NCI-H2029 (cell line): ENCODE results near the gene CFAP65.

Source experiments
- DNase-seq: peaks from one replicate; lab custom pipeline; 2025; lab: John Stamatoyannopoulos, UW

CFAP65 gene

DNA sequence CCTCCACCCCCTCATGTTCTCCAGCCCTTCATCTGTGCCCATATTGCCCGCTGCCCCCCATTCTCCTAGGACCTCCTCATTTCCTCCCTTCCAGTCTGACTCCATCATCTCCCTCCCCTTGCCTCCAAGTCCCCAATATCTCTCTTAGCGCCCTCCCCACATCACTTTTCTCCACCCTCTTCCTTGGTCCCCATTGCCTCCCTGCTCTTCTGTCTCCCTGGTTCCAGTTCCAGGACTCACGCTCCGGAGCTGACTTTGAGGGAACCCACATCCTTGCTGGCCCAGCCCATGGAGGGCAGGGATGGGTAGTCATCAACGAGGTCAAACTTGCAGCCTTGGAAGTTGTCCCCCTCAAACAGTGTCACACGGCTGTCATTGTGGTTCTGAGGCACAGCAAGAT is 50.7 kb downstream of the CFAP65 start:
- DNase-seq: no peak

DNA sequence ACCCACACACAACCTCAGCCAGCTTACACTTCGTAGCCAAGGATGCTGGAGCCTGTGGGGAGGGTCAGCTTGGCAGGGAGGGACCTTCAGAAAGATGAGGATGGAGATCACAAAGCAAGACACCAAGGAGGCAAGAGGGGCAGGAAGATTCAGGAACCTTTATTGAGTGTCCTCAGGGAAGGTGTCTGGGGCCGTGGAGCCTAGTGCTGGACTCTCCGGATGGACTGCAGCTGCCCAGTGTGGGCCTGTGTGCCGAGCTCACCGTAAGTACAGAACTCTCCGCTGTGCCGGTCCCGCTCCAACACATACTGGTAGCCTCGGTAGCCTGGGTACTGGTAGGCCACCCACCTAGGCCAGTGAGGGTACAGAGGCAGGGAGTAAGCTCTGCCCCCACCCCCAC is 51.3 kb downstream of the CFAP65 start:
- DNase-seq: no peak

DNA sequence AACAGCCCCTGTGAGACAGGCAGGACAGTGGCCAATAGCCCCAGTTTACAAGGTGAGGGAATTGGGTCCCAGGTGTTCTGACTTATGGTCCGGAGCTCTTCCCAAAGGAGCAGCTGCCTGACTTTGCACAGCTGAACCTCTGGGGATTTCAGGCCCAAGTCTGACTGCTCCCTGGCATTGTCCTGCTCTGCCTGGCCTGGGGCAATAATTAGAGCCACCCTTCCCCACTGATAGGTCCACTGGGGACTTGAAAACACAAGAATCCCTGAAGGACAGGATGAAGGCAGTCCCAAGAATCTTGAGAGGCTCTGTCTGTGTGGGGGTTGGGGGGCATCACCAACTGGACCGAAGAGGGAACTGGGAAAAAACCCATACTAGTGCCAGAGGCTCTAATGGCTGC is 52.7 kb downstream of the CFAP65 start:
- no peak for DNase-seq

DNA sequence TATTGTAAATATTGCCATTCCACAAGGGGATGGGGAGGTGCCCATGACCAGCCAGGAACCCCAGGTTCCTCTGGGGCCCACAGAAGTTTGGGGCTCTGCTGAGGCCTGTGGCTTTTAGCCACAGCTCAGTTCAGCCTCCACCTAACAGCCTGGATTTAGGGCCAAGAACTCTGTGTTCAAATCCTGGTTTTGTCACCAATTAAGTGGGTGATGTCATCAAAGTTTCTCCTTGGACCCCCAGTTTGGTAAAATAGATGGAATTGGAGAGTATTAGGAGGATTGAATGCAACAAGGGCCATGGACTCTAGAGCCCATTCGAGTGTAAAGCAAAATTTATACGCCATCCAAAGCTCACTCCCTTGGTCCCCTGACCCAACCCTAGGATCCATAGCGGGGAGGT is 53.2 kb downstream of the CFAP65 start:
- DNase-seq: no peak

DNA sequence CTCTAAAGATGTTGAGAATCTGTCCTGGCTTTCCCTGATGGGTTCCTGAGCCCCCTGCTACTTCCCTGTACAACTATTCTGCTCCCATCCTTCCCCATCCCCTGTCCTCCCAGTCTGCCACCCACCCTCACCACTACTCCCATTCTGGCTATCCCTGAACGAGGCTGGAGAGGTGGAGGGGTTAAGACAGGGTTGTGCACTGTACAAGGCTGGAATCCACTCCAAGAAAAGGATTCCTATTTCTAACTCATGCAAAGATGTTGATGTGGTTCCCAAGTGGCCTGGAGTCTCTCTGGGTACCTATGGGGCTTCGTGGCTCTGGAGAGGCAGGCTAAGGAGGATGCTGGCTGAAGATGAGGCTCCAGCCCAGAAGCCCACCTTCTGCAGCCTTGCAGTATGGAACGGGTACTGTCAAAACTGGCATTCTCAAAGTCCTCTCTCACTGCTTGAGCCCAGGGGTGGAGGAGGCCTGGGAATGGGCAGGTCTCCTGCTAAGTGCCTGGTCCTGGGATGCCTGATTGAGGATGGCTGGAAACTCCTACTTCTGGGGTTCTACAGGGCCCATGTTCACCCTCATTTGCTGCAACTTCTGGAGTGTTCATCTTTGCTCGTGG is 55.1 kb downstream of the CFAP65 start:
- no peak for DNase-seq

DNA sequence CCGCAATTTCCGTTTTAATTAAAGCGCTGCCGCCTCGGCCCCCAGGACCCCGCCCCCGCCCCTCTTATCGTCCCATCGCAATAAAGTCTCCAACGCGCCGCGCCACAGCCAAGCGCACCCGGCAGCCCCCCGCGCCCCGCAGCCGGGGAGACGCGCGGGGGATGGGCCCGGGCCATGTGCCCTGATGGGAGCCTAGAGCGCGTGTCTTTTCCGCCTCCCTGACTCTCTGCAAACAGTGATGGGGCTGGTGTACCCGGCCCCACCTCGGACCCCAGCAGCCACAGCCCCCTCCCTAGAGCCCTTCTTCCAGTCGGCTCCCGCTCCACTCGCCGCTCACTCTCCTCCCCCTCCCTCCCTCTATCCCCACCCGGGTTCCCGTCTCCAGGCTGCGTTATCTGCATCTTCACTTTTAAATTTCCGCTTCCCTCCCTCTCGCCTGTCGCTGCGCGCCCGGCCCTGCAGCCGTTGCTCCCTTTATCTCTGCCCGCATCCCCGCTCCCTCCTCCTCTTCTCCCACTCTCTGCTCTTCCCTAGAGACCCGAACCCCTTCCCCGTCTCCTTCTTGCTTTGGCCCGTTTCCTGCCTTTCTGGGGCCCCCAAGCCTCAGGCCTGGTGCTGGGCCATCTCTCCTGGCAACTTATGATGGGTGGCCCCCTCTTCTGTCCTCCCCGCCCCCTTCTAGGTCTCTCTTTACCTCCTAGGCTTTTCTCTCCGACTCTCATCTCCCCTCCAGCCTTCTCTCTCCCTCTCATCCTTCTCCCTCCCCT is 55.8 kb downstream of the CFAP65 start:
- no peak for DNase-seq

DNA sequence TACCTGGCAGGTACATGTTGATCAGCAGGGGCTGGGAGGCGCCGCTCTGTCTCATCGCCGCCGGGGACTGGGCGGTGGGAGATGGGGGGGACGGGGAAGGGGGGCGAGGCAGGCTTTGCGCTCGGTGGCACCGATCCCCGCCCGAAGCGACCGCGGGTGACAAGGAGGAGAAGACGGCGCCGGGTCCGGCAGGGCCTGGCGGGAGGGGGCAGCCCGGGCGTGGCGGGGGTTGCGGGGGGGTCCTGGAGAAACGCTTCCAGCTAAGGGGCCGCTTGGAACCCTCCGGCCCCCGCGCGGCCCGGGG is 56.3 kb downstream of the CFAP65 start, which contains the start of gene FEV:
TSS of gene FEV (minus strand) at position 164 of the 304 bp plus-strand sequence. CDS start at position 55, 109 bp downstream.
- no peak for DNase-seq

DNA sequence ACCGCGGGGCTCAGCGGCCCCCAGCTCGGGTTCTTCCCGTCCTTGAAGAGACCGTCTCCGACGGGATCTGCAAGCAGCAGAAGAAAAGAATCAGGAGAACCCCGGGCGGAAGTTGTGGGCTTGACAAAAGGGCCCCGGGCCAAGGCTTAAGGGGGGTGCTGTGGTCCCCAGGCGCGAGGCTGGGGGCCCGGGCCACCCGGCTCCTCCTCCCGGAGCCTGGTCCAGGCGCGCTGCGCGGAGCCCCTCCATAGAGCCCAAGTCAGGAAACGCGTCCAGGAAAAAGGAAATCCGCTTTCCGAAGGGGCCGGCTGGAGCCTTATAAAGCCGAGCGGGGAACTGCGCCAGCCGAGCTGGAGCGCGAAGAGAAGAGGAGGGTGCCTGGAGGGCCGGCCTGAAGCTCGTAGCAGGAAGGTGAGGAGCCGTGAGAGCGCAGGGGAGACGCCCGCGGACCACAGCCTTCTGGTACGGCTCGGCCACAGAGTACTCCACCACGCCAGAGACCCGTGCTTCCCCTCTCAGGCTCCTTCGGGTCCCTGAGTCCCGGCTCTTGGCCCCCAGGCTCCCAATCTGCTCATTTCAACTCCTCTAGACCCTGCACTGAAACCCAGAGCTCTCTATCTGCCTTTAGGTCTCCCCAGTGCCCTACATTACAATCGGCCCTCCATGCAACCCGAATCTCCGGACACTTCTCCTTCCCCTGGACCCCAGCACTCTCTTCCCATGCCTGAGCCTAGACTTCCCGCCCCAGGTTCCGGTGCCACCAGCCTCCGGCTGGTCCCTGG is 56.9 kb downstream of the CFAP65 start:
- no peak for DNase-seq

DNA sequence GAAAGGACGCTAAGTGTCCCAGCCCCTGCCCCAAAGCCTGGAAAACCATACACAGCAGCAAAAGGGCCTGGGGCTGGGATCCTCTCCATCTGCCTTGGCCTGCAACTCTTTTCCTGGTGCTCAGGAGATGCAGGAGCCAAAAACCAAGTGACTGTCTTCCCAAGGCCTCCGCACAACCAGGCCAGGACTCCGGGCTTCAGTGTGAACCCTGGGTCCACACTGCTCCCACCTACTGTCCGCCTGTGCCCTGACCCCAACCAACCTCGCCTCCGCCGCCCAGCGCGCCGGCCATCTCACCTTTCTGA is 57.4 kb downstream of the CFAP65 start:
- no peak for DNase-seq

DNA sequence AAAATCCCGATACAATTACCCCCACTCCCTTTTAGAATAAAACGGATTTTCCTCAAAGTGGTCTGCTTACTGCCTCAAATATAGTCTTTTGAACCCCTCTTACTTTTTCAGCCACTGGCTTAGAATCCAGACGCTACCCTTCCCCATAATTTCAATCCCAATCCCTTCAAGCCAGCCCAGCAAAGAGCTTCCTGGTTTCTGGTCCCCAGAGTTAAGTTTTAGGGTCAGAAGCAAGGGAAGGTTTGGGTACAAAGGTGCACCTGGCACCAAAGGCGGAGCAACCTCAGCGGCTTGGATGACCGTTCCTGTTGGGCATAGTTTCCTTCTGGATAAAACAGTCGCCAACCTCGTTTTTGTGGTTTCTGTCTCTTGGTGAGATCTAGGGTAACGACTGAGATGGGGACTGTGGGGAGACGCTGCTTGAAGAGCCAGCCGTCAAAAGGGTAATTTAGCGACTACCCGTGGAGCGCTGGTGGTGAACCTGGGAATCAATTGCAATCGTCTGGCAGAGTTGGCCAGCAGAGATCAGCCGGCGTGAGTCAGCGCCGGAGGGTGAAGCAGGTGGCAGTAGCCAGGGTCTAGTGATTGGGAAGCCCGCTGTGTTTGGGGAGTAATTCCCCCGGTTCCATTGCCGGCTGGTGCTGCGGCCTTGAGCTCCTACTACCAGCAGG is 57.9 kb downstream of the CFAP65 start:
- DNase-seq: no peak

DNA sequence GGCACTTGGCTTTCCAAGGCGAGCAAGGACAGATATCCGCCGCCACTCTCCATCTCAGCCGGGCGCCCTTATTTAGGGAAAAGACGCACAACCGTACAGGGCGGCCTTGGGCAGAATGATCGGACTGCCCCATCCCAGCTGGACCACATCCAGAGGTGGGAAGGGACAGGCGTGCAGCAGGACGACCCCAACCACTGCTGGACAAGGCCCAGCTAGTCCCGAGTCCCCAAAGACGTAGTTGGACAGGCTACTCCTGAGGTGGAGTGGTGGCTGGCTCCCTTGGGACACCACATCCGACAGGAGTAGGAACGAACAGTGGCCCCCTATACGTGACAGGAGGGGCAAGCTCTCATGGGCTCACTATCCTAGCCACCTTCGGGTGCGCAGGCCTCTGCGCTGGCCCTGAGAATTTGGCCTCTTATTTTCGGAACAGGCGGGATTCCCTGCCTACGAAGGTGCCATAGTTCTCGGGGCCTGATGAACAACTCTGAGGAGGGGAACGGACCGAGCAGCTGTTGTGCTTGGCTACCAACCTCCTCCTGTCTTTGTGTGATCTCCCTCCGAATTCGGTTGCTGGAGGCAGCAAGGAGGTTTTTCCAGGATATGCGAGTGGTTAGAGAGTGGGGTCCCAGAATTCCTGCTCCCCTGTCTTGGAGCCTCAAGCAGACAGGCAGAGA is 58.6 kb downstream of the CFAP65 start:
- no peak for DNase-seq

DNA sequence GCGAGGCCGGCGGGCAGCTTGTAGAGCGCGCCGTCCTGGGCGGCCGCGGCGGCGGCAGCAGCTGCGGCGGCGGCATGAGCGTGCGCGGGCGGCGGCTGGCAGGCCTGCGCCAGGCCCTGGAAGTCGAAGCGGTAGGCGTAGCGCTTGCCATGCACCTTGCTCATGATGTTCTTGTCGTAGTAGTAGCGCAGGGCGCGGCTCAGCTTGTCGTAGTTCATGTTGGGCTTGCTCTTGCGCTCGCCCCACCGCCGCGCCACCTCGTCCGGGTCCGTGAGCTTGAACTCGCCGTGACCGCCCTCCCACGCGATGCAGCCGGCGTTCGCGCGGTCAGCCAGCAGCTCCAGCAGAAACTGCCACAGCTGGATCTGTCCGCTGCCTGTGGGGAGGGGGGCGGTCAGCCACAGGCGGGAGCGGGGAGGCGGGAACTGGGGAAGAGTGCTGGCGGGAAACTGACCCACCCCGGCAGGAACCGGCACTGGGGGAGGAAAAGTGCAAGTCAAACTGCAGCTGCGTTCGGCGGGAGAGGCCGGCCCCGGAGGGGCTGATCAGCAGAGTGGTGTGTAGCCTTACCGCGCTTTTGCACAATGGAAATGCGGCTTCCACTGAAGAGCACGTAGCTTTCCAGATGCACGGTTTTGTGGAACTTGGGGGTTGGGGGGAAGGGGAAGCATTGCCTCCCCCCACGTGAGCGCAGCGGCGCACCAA is 59.3 kb downstream of the CFAP65 start:
- DNase-seq: no peak

DNA sequence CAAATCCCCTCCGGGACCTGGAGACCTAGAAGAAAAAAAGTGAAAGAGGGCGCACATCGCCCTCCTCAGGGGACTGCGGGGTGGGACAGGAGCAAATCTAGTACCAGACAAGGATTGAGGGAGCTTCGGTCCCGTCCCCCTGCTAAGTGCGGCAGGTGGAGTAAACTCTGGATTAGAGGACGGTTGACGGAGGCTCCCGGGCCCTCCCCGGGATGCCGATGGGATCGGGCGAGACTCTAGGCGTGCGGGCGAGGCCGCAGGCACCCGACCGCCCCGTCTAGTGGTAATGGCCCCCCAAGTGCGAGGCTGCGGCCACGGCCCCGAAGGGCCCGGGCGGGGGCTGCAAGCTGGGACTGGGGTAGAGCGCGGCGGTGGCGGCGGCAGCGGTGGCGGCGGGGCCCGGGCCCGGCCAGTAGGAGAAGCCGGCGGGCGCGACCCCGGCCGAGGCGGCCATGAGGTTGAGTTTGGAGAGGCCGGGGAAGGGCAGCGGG is 59.9 kb downstream of the CFAP65 start:
- DNase-seq: no peak

DNA sequence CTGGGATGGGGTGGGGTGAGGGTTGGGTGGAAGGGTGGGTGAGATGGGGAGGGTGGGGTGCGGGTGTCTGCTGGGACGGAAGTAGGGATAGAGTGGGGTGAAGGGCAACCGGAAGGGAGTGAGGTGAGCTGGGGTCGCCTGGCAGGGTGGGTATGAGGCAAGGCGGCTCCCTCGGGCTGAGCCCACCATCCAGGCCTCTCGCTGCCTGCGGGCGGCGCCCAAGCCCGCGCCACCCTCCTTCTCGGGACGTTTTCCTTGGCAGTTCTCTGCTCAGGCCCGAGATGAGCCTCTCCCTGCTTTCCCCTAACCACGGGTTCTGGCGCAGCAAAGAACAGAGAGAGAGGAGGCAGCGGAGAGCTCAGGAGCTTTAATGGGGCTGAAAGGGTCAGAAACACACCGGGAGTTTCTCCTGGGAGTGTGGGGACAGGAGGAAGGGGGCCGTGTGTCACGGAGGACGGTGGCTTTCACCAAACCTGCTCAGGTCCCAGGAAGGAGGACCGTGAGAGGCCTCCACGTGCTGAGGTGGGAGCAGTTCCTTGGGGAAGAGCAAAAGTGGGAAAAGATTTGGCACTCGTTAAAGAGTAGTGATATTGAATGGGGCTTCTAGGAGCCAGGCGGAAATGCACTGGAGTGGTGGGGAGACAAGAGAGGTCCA is 60.5 kb downstream of the CFAP65 start:
- DNase-seq: no peak

DNA sequence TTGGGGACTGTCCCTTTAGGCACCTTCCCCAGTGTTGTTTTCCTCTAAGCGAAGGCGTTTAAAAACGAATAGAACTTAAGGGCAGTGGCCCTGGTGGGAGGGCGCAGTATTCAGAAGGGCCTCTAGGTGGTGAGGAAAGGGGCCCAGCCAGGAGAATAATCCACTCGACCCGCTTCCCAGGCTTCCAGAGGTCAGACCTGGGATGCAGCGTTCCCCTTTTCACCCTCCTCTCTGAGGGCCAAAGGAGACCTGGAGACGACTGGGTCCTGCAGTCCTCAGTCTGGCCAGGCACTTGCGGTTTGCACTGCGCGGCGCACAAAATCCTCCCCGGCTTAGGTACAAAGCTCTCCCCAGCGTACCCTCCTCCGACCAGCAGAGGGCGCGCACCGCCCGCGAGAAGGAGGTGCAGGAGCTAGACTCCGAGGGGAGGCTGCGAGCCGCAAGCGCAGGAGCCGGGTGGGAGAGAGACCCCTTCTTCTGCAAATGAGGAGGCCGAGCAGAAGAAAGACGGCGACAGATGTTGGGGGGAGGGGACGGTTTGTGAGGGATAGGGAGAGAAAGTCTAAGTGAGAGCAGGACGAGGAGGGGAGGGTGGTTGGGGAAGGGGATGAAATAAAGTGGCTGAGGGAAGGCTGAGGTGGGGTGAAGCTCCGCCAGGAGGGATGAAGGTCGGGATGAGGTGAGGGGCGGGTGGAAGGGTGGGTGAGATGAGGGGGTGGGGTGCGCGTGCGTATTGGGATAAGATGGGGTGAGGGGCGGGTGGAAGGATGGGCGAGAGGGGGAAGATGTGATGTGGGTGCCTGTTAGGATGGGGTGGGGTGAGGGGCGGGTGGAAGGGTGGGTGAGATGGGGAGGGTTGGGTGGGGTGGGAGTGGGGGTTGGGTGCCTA is 61.2 kb downstream of the CFAP65 start:
- peak; percentile 65 for DNase-seq

DNA sequence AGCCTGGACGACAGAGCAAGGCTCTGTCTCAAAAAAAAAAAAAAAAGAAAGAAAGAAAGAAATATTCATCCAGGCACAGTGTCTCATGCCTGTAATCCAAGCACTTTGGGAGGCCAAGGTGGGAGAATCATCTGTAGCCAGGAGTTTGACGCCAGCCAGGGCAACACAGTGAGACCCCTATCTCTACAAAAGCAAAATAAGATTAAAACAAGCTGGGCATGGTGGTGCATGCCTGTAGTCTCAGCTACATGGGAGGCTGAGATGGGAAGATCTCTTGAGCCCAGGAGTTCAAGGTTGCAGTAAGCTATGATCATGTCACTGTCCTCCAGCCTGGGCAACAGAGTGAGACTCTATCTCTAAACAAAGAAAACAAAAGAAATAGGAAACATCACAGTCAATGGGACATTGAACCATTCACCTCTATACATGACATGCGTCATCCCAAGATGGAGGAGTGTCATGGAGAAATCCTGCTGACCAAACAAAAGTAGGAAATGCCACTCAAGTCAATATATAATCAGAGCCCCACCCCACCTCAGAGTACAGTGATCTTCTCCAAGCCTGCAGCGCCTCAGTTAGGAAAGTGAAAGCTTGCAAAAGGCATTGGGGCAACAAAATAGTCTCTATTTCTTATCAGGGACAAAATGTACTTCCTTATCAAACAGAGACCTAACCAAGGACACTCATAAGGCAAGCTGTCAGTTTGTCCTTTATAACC is 66.1 kb downstream of the CFAP65 start:
- no peak for DNase-seq

DNA sequence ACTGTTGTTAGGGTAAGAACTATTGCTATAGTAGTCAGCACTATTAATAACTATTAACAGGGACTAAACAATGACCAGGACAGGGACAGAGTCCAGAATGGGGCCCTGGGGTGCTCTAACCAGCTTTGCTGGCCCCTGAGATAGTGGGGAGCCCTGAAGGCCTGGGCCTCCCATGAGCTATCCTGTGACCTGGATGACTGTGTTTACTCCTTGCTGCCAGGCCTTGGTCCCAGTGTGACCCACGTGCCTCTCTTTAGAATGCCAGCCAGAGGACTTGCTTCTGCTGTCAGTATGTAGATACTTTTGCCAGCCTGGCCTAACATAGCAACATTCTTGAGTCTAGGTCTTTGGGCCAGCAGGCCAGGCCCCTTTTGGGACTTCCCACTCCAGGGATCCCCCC is 70.4 kb downstream of the CFAP65 start:
- no peak for DNase-seq

DNA sequence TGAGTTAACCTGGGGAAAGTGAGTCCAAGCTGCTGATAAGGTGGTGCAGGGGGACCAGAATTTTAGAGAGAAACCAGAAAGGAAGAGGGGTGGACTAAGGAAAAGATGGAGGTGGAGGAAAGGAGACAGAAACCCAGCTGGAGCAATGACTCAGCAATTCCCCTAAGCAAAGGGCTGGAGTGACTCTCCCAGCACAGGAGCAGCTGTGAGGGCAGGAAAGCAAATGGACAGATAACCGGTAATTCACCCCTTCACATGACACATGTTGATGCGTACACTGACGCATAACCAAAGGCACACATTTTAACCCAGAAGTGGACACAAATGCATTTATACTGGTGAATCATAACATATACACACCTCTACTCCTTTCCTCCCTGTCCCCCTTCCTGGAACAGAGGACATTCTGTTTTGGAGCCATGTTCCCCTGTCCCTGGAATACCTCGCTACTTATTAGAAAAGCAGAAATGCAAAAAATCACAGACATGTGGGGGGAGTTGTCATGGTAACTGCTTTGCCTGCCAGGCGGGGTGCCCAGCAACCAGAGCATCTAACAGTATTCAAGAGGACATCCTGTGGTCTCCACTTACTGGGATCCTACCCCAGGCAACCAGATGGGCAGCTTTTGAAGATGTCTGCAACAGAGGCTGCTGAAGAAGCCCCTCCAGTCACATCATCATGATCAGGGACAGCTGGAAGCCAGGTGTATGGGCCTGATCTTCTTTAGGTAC is 77.1 kb downstream of the CFAP65 start:
- DNase-seq: no peak

DNA sequence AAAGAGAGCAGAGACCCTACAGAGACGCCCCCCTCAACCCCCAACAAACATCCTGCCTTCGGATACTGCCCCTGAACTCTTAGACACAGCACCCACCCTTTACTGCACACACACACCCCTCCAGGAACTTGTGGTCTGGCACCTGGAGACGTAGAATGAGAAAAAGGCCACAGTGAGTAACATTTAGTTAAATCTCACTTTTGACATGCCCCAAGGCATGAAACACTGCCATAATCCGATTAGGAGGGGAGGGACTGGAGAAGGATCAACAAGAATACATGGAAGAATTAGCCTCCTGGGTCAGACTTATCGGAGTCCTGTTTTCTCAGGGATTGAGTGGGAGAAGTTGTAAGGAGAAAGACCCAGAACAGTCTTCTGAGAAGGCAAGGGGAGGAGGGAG is 77.7 kb downstream of the CFAP65 start:
- DNase-seq: no peak
